Suprapubic skin (tissue), 4 donors: ENCODE results near the gene CMPK1. TPM values are rescaled to one million over a fixed set of nuclear protein-coding genes. Genes with fewer than 3 reads are reported as not detected.

Experiments
- DNase-seq, 2 donors: peaks; one replicate each; pipeline ENCODE4 v3.0.0-alpha.2; 2019; ENCODE audit warnings: low spot score in 2 of 2
- H3K27ac ChIP-seq: fragments of 200-600 bp; sonication (generic); one replicate; pipeline ENCODE4 v1.5.1; 2019
- H3K27me3 ChIP-seq: fragments of 200-600 bp; sonication (generic); one replicate; pipeline ENCODE4 v1.5.1; 2019
- H3K36me3 ChIP-seq: fragments of 200-600 bp; sonication (generic); one replicate; pipeline ENCODE4 v1.5.1; 2019
- H3K4me1 ChIP-seq: fragments of 200-600 bp; sonication (generic); one replicate; pipeline ENCODE4 v1.5.1; 2019
- H3K4me3 ChIP-seq: fragments of 200-600 bp; sonication (generic); one replicate; pipeline ENCODE4 v1.5.1; 2019; ENCODE audit warnings: mild to moderate bottlenecking
- H3K9me3 ChIP-seq: fragments of 200-600 bp; sonication (generic); one replicate; pipeline ENCODE4 v1.5.1; 2019
- EP300 ChIP-seq: sonication (generic); formaldehyde crosslinking; IDR thresholded peaks from one replicate; pipeline ENCODE4 v1.6.1; 2017; ENCODE audit warnings: antibody characterized with exemption
- POLR2A ChIP-seq, 2 donors: fragments of 450-650 bp; IDR thresholded peaks; one replicate each; pipeline ENCODE4 v1.6.1; 2017; ENCODE audit warnings: antibody characterized with exemption in 2 of 2, mild to moderate bottlenecking in 2 of 2, moderate library complexity in 2 of 2
- POLR2AphosphoS5 ChIP-seq, 3 donors: sonication (generic); formaldehyde crosslinking; IDR thresholded peaks; one replicate each; pipeline ENCODE4 v1.6.1; 2017; ENCODE audit warnings: antibody characterized with exemption in 3 of 3
- WGBS: methylation state at CpG from one replicate; pipeline ENCODE4 v1.1.5; 2018; 5-methylcytosine and 5-hydroxymethylcytosine counted together
- total RNA-seq, 4 donors: library from RNA; depleted of rRNA; stranded (reverse); fragments of >200 nt; gene quantifications; one replicate each; pipeline ENCODE4 v1.1.0, GENCODE V29; 2016
- TF ChIP-seq, protein P1 (sequence below), 2 donors: fragments of 200-600 bp in 1 of 2; fragments of 450-650 bp in 1 of 2; sonication (generic) in 1 of 2; IDR thresholded peaks; one replicate each; pipeline ENCODE4 v1.5.1; 2016 to 2019; ENCODE audit warnings: antibody characterized with exemption in 2 of 2, mild to moderate bottlenecking in 1 of 2, moderate library complexity in 1 of 2

Gene CMPK1
- total RNA-seq, 4 donors from 2014 or later, result 69.4 to 94.4 (median 81.6) TPM

DNA sequence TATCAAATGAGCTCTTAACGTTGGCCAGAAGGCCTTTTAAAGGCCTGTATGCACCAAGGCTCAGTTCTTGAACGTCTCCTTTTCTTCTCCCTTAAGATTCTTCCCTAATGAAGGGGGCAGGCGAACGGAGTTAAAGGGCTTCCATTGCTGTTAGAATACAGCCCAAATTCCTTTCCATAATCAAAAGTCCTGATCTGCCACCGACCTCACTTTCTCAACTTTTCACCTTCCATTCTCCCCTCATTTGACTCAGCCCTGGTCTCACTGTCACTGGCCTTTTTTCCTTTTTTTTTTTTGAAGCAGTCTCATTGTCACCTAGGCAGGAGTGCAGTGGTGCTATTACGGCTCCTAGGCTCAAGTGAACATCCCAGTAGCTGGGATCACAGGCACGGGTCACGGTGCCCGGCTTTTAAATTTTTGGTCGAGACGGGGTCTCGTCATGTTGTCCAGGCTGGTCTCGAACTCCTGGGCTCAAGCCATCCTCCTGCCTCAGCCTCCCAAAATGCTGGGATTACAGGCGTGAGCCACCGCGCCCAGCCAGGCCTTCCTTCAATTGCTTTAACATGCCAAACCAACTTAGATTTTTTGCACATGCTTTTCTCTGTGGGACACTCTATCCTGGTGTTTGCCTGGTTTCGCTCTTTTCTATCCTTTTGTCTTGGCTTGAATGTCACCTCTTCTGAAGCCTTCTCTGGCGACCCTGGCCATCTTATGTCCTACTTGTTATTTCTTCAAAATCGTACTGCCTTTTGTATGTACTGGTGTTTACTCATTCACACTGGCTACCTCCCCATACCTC, 612 bp upstream of the CMPK1 start:
- no peaks in the 10 kb centered on the region for H3K9me3 ChIP-seq
- WGBS, result 43% methylated on average over 19 of the region's 19 CpGs
- peak overlapping the region; percentile 94 for H3K27ac ChIP-seq
- H3K27me3 ChIP-seq, result no peaks in the 10 kb centered on the region
- peak overlapping the region; percentile 69 for H3K4me3 ChIP-seq
- peaks cover 41% of the 10 kb centered on the region for H3K4me1 ChIP-seq
- no peak for TF ChIP-seq EP300
- TF ChIP-seq POLR2AphosphoS5 (IDR thresholded peaks at IDR 0.05), result peak in 1 of 3 donors; percentile 16
- no peaks in the 10 kb centered on the region for H3K36me3 ChIP-seq
- DNase-seq, result no peak

DNA sequence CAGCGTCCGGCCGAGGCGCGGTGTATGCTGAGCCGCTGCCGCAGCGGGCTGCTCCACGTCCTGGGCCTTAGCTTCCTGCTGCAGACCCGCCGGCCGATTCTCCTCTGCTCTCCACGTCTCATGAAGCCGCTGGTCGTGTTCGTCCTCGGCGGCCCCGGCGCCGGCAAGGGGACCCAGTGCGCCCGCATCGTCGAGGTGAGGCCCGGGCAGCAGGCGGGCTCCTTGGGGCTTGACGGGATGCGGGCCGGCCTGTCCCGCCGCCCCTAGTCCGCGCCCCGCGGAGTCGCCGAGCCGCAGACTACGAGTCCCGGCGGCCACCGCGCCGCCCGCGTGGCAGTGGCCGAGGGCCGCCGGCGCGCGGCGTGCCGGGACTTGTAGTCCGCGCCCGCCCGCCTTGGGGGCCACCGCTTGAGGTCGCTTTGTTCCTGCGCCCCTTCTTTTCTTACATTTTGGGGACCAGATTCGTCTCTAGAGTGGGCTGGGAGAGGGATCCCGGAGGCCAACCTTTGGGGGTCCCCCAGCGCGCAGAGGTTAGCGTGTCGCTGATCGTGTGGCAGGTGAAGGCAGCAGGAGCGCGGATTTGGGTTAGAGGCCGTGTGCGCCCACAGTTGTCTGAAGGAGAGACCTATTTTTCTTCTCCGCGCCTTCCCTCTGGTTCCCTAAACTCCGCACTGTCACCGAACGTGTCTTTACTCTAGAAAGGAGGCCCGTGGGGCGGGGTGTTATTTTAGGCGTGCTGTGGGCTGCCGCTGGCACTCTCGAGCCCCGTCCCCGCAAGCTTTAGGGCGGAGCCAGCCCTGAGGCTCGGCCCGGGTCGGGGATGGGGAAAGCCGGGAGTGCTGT, 553 bp downstream of the CMPK1 start:
- peak overlapping the region; percentile 69 for H3K4me3 ChIP-seq
- peak overlapping the region; percentile 94 for H3K27ac ChIP-seq
- DNase-seq, result peak; percentile 88
- peaks cover 50% of the 10 kb centered on the region for H3K4me1 ChIP-seq
- no peaks in the 10 kb centered on the region for H3K36me3 ChIP-seq
- under 1% methylated on average over 24 of the region's 90 CpGs for WGBS
- no peak for TF ChIP-seq POLR2AphosphoS5 (IDR thresholded peaks at IDR 0.05)
- no peak for TF ChIP-seq EP300
- peak in 1 of 2 donors; percentile 10 for TF ChIP-seq POLR2A (IDR thresholded peaks at IDR 0.05)
- TF ChIP-seq, protein P1, sequence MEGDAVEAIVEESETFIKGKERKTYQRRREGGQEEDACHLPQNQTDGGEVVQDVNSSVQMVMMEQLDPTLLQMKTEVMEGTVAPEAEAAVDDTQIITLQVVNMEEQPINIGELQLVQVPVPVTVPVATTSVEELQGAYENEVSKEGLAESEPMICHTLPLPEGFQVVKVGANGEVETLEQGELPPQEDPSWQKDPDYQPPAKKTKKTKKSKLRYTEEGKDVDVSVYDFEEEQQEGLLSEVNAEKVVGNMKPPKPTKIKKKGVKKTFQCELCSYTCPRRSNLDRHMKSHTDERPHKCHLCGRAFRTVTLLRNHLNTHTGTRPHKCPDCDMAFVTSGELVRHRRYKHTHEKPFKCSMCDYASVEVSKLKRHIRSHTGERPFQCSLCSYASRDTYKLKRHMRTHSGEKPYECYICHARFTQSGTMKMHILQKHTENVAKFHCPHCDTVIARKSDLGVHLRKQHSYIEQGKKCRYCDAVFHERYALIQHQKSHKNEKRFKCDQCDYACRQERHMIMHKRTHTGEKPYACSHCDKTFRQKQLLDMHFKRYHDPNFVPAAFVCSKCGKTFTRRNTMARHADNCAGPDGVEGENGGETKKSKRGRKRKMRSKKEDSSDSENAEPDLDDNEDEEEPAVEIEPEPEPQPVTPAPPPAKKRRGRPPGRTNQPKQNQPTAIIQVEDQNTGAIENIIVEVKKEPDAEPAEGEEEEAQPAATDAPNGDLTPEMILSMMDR (IDR thresholded peaks at IDR 0.05), result peak in 1 of 2 donors; percentile 15
- H3K27me3 ChIP-seq, result no peaks in the 10 kb centered on the region
- no peaks in the 10 kb centered on the region for H3K9me3 ChIP-seq

DNA sequence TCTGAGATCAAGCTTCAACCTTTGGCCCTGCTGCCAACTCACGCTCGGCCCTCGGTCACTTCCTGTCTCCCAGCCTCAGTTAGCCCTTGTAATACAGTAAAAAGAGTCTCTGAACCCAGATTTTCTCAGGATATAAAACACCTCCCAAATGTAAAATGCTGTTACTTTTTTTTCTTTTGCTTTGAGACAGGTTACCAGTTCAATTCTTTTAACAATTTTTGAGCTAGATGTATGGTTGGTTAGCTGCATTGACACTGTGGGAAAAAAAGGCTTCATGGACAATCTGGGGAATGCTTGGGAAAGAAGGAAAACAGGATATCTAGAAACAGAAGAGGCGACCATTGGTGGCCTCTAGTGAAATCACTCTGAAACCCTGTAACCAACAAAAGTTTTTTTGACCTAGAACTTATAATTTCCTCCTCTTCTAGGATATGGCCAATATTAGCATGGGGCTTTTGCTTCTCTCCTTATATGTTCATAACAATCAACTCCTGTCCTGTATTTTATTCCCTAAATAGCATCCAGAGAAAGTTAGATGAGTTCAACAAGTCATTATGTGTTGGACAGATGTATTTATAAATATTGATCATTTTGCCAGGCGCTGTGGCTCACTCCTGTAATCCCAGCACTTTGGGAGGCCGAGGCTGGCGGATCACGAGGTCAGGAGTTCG, 1.3 kb downstream of the CMPK1 start:
- Histone ChIP-seq H3K27me3 (no peaks in the 10 kb centered on the region), H3K4me1 (peaks cover 50% of the 10 kb centered on the region), H3K27ac (peak overlapping the region; percentile 94), H3K4me3 (peak overlapping the region; percentile 69), H3K36me3 (no peaks in the 10 kb centered on the region), H3K9me3 (no peaks in the 10 kb centered on the region)
- 52% methylated on average over 9 of the region's 9 CpGs for WGBS
- DNase-seq, result no peak
- no peak for TF ChIP-seq POLR2AphosphoS5 (IDR thresholded peaks at IDR 0.05)
- TF ChIP-seq, protein P1 (IDR thresholded peaks at IDR 0.05), result no peak
- TF ChIP-seq POLR2A (IDR thresholded peaks at IDR 0.05), result no peak
- no peak for TF ChIP-seq EP300

DNA sequence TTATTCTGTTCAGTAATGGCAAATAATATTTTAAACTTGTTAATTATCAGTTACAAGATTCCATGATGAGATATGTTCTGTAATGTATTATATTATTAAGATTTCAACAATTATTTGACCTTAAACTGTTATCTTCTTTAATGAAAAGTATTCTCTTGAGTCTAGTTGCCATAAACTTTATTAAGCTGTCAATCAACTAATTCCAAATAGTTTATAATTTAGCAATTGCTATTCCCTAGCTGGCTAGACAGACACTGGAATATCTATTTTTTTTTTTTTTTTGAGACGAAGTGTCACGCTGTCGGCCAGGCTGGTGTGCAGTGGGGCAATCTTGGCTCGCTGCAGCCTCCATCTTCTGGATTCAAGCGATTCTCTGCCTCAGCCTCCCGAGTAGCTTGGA, 3.8 kb downstream of the CMPK1 start:
- H3K36me3 ChIP-seq, result no peaks in the 10 kb centered on the region
- whole genome bisulfite sequencing, result 94% methylated on average over 6 of the region's 6 CpGs
- no peak for DNase-seq
- TF ChIP-seq POLR2AphosphoS5 (IDR thresholded peaks at IDR 0.05) (no peak), EP300 (no peak), POLR2A (IDR thresholded peaks at IDR 0.05) (no peak)
- TF ChIP-seq, protein P1 (IDR thresholded peaks at IDR 0.05), result no peak
- H3K9me3 ChIP-seq, result no peaks in the 10 kb centered on the region
- no peak overlapping the region for H3K4me3 ChIP-seq
- no peak overlapping the region for H3K27ac ChIP-seq
- peaks cover 39% of the 10 kb centered on the region for H3K4me1 ChIP-seq
- no peaks in the 10 kb centered on the region for H3K27me3 ChIP-seq

DNA sequence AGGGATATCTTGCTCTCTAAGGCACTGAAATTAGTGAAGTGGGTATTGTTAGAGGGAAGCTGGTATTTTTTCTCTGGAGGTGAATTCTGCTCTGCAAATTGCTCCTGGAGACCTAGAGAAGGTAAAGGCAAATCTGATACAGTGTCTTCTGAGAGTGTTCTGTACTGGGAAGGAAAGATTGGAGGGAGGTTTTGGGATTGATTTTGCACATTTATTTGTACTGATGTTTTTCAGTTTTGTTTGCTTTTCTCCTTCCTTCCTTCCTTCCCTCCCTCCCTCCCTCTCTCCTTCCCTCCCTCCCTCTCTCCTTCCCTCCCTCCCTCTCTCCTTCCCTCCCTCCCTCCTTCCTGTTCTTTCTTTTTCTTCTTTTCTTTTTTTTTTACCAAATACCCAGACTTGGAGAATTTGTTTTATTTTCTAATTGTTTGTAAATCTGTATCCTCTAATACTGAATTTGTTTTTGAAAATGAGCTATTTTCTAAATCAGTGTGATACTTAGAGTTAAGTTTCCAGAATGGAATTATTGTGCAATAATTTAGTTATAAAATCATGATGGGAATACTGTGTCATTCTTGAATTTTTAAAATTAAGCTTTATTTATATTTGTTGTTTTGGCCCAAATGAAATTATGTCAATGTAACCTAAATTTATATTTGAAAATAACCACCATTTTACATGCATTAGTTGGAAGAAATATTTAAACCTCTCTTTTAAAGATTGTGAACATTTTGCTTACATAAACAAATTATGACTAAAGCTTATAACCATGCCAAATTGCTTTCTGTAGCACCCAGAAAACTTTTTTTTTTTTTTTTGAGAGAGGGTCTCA, 4.9 kb downstream of the CMPK1 start:
- H3K36me3 ChIP-seq, result no peaks in the 10 kb centered on the region
- H3K27ac ChIP-seq, result no peak overlapping the region
- peaks cover 29% of the 10 kb centered on the region for H3K4me1 ChIP-seq
- H3K9me3 ChIP-seq, result no peaks in the 10 kb centered on the region
- no peaks in the 10 kb centered on the region for H3K27me3 ChIP-seq
- no peak overlapping the region for H3K4me3 ChIP-seq
- TF ChIP-seq POLR2A (IDR thresholded peaks at IDR 0.05) (no peak), POLR2AphosphoS5 (IDR thresholded peaks at IDR 0.05) (no peak), EP300 (no peak)
- TF ChIP-seq, protein P1 (IDR thresholded peaks at IDR 0.05), result no peak
- no peak for DNase-seq
